HG02678 (cell line): Measurements from ENCODE around the gene CDC42EP5.
A peak's percentile ranks its signal among the peaks of the same experiment; 100 is the strongest.

Experiments used
- ATAC-seq: cut with Tn5 transposase; IDR thresholded peaks from one replicate; pipeline ENCODE4 v1.9.1; 2021; ENCODE audit warnings: mild to moderate bottlenecking, moderate library complexity; ENCODE audit not compliant: unreplicated experiment

CDC42EP5 gene

GRCh38 chr19:54462655-54463530 lies 10.2 kb downstream of the CDC42EP5 start:
- ATAC-seq, result peak; percentile 15

GRCh38 chr19:54462047-54462654 lies 10.9 kb downstream of the CDC42EP5 start:
- no peak for ATAC-seq

- no peak for ATAC-seq
Measured at GRCh38 chr19:54461613-54462012, 11.5 kb downstream of the CDC42EP5 start.

- no peak for ATAC-seq
Measured at GRCh38 chr19:54461210-54461609, 11.9 kb downstream of the CDC42EP5 start.

GRCh38 chr19:54460230-54461005 lies 12.7 kb downstream of the CDC42EP5 start:
- ATAC-seq, result no peak

GRCh38 chr19:54459282-54460229 lies 13.5 kb downstream of the CDC42EP5 start:
- no peak for ATAC-seq

- no peak for ATAC-seq
Measured at GRCh38 chr19:54458648-54459281, 14.3 kb downstream of the CDC42EP5 start.

- ATAC-seq, result no peak
Measured at GRCh38 chr19:54457773-54458647, 15.1 kb downstream of the CDC42EP5 start.

- ATAC-seq, result no peak
Measured at GRCh38 chr19:54456423-54457373, 16.4 kb downstream of the CDC42EP5 start.

- no peak for ATAC-seq
Measured at GRCh38 chr19:54455786-54456422, 17.2 kb downstream of the CDC42EP5 start.

- no peak for ATAC-seq
Measured at GRCh38 chr19:54454781-54455675, 18.1 kb downstream of the CDC42EP5 start.

- ATAC-seq, result no peak
Measured at GRCh38 chr19:54453921-54454780, 18.9 kb downstream of the CDC42EP5 start.

GRCh38 chr19:54452626-54453025 lies 20.5 kb downstream of the CDC42EP5 start:
- ATAC-seq, result no peak

GRCh38 chr19:54451997-54452396 lies 21.1 kb downstream of the CDC42EP5 start:
- no peak for ATAC-seq

GRCh38 chr19:54451331-54451871 lies 21.7 kb downstream of the CDC42EP5 start:
- no peak for ATAC-seq
